DMS153 treated with DMSO at 0.1 percent for 48 hours (cell line): ENCODE results near the gene CAMK2A.

ENCODE experiments used
- DNase-seq: peaks from one replicate; lab custom pipeline; 2025; ENCODE audit not compliant: unreplicated experiment; lab: John Stamatoyannopoulos, UW

Gene CAMK2A

DNA sequence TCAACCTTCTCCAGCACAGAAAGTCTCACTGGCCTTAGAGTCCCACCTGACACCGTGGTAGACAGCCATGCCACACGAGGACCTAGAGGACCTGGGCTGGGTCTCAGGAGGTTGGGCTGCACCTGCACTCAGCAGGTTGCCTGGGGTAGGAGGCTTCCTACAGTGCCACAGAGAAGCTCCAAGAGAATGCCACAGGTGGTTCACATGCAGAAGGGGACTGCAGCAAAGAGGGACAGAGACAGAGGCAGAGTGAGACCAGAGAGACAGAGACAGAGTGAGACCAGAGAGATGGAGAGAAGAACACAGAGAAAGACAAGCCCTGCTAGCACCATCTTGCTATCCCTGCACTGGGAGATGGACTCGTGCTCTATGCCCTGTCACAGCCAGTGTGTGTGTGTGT lies 5.7 kb downstream of the CAMK2A start:
- no peak for DNase-seq

DNA sequence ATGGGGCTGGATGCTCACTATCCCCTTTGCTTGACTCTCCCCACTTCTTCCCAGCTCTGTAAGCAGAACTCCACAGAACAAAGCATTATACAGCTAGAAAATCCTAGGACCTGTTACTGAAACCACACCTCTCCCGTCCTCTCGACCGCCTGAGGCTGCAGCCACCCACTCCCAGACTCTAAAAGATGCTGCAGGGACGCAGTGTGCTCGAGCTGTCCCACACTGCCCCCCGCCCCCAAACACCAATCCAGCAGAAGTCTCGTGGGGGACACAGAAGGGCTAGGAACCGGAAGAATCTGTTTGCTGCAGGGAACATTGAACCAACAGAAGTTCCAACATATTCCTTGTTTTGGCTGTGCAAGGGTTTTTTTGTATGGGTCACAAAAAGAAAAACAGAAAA lies 7.6 kb downstream of the CAMK2A start:
- no peak for DNase-seq

- DNase-seq: no peak
Observed at GRCh38 chr5:150279330-150280020, 10.1 kb downstream of the CAMK2A start.

DNA sequence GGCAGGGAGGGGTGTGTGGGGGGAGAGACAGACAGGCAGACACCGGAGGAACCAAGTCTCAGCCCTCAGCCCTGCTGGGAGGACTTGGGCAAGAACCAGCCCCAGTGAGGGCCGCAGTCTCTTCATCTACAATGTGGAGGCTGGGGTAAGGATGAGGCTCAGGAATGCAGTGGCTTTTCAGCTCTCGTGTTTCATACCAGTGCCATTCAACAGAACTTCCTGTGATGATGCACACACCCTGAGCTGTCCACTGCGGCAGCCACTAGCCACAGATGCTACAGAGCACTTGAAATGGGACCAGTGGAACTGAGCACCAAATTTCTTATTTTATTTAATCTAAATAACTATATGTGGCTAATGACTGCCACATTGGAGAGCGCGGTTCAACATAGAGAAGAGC lies 10.7 kb downstream of the CAMK2A start:
- no peak for DNase-seq

GRCh38 chr5:150278046-150278730 lies 11.4 kb downstream of the CAMK2A start:
- DNase-seq: no peak

DNA sequence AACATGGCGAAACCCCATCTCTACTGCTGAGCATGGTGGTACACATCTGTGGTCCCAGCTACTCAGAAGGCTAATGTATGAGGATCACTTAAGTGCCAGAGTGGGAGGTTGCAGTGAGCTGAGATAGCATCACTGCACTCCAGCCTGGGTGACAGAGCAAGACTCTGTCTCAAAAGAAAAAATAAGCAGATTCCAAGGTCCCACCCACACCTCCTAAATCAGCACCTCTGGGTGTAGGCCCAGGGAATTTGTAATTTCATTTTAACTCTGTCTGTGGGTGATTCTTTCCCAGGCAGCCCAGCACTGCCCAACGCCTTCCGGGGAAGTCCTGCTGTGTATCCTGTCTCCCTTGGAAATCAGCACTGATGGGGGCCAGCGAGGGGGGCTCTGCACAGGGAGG lies 12.5 kb downstream of the CAMK2A start:
- DNase-seq: no peak

- no peak for DNase-seq
Observed at GRCh38 chr5:150274811-150275210, 14.8 kb downstream of the CAMK2A start.

GRCh38 chr5:150272531-150272930 lies 17.0 kb downstream of the CAMK2A start:
- no peak for DNase-seq

GRCh38 chr5:150271923-150272322 lies 17.6 kb downstream of the CAMK2A start:
- DNase-seq: no peak

DNA sequence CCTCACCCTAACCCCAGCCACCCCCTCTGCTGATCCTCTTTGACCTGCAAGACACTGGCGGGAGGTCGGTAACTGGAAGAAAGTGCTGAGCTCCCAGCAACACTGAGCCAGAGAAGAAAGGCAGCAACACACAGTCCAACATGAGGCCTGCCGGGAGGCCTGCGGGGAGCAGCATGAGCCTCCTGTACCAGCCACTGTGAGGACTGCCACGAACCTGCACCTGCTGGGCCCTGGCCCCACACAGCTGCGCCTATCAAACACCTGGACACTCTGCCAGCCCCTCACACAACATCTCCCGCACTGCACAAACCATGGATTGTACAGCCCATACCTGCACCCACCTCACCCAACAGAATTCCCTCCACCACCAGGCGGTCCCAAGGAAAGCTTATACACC lies 18.3 kb downstream of the CAMK2A start:
- DNase-seq: no peak

GRCh38 chr5:150270541-150271295 lies 18.9 kb downstream of the CAMK2A start:
- DNase-seq: no peak

DNA sequence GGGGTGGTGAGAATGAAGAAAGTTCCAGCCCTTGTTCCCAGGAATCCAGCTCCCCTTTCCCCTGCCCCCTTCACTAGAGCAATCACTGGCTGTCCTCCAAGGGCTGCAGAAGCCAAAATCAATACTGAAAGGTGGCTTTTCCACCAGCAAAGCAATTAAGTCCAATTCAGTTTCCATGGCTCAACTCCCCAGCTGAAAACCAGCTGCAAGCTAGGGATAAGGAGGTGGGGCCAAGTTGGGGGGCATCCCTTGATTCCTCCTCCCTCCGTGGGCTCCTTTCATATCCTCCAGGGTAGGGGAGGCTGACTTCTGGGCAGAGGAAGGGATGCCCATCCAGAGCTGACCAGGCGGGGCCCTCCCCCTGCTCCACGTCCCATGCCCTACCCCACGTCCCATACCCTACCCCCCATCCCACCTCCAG lies 22.7 kb downstream of the CAMK2A start:
- DNase-seq: no peak

DNA sequence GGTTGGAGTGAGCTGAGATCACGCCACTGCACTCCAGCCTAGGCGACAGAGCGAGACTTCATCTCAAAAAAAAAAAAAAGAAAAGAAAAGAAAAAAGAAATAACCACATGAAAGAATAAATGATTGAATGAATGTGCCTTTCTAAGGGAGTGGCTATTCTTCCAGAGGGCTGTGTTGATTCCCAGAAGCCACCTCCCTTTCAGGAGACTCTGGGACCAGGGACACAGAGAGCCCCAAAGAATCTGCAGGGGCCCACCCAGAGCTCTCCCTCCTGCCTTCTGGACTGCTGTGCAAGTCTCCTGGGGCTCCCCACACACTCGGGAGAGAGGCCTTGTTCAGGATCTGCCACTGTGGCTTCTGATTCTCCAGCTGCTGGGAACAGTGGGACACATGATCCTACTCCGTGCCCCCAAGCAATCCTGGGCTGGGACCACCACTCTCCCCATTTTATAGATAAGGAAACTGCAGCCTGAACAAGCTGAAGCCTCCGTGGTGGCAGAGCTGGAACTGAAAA lies 23.6 kb downstream of the CAMK2A start:
- no peak for DNase-seq

DNA sequence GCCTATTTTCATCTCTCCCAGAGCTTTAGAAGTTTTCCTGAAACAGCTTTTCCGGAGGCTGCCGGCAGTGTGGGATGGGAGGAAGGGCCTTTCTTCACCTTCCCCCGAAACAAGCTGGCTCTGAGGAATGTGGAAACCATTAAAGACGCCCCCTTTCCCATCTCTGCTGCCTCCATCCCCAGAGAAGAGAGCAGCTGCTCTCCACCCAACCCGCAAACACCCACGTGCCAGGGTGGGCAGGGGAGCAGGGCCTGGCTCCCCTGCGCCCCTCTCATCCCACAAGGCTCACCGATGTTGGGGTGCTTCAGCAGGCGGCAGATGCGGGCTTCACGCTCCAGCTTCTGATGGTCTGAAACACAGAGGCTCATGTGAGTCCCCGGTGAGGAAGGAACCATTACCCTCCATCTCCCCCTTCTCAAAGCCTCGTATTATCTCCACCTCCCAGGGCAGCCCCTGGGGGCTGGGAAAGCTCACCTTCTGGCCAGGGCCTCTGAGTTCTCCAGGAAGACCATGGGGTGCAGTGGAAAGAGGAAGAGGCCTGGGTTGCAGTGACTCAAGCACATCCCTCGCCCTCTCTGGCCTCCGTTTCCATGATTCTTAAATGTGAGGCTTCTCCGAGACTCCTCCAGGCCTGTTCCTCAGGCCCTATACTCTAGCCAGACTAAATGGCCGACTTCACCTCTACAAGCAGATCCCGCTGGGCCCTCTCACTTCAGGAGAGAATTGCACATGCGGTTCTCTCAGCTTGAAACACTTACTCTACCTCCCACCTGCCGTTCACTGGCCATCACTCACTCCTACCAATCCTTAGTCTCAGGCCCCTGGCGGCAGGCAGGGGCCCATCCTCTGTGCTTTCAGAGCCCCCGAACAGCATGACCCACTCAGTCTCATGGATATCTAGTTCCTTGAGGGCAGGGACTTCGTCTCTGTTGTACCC lies 24.6 kb downstream of the CAMK2A start:
- no peak for DNase-seq

GRCh38 chr5:150263801-150264621 lies 25.6 kb downstream of the CAMK2A start:
- no peak for DNase-seq

DNA sequence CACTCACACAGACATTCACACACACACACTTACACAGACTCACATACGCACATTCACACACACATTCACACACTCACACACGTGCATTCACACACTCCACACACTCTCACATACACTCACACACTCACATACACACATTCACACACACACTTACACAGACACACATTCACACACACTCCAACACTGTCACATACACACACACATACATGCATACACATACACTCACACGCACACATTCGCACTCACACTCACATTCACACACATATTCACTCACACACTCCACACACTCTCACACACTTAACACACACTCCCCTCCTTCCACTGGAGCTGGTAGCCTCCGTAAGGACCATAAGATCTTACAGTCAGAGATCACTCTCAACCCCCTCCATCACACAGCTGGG lies 26.2 kb downstream of the CAMK2A start:
- no peak for DNase-seq

GRCh38 chr5:150262502-150262901 lies 27.1 kb downstream of the CAMK2A start:
- no peak for DNase-seq

GRCh38 chr5:150261231-150261630 lies 28.3 kb downstream of the CAMK2A start:
- DNase-seq: no peak

DNA sequence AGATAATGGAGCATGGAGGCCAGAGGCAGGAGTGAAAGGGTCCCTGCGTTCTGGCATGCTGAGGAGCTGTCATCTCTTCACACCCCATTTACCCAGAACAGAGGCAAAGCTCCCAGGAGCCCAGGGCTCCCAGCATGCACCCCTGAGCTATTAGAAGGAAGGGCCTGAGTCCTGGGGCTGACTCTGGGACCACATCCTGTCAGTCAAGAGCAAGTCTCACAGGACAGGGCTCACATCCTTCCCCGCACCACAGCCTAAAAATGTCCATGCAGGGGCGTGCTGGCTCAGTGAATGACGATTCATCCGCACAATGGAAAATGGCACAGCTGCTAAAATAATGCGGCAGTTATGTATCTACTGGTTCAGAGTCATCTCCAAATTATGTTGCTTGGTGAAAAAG lies 31.4 kb downstream of the CAMK2A start:
- DNase-seq: no peak

GRCh38 chr5:150257424-150257823 lies 32.1 kb downstream of the CAMK2A start:
- DNase-seq: no peak
